GM12873 (cell line): ENCODE measurements around the gene CDKL5.

Experiments used
- CTCF ChIP-seq: IDR thresholded peaks from 2 replicates; pipeline ENCODE4 v1.5.1; 2012; ENCODE audit warnings: low read depth, mild to moderate bottlenecking, moderate library complexity, low read length, control low read depth; ENCODE audit not compliant: insufficient read depth; ENCODE audit errors: missing control alignments

The CDKL5 gene

GRCh38 chrX:18461431-18461830 is 36.0 kb downstream of the CDKL5 start:
- TF ChIP-seq CTCF = no peak

GRCh38 chrX:18464499-18464898 is 39.1 kb downstream of the CDKL5 start:
- TF ChIP-seq CTCF = no peak

DNA sequence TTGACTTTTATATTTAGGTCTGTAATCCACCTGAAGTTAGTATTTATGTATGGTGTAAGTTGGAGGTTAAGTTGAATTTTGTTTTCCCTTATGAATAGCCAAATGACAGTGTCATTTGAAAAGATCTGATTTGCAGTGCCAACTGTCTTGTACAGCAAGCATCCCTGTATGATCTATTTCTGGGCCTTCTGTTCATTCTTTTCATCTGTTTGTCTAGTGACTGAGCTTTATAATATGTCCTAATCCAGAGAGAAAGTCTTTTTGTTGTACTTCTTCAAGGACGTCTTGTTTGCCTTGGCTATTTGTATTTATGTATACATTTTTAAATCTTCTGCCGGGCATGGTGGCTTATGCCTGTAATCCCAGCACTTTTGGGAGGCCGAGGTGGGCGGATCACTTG is 39.6 kb downstream of the CDKL5 start:
- TF ChIP-seq CTCF = no peak

- no peak for TF ChIP-seq CTCF
Measured at GRCh38 chrX:18468599-18468998, 43.2 kb downstream of the CDKL5 start.

DNA sequence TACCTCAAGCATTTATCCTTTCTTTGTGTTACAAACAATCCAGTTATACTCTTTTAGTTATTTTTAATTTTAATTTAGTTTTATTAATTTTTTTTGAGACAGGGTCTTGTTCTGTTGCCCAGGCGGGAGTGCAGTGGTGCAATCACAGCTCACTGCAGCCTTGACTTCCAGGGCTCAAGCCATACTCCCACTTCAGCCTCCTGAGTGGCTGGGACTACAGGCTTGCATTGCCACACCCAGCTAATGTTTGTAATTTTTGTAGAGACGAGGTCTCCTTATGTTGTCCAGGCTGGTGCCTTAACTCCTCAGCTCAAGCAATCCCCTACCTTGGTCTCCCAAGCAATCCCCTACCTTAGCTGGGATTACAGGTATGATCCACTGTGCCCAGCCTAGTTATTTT is 45.9 kb downstream of the CDKL5 start:
- no peak for TF ChIP-seq CTCF

- no peak for TF ChIP-seq CTCF
Measured at GRCh38 chrX:18490806-18491555, 65.6 kb downstream of the CDKL5 start.

DNA sequence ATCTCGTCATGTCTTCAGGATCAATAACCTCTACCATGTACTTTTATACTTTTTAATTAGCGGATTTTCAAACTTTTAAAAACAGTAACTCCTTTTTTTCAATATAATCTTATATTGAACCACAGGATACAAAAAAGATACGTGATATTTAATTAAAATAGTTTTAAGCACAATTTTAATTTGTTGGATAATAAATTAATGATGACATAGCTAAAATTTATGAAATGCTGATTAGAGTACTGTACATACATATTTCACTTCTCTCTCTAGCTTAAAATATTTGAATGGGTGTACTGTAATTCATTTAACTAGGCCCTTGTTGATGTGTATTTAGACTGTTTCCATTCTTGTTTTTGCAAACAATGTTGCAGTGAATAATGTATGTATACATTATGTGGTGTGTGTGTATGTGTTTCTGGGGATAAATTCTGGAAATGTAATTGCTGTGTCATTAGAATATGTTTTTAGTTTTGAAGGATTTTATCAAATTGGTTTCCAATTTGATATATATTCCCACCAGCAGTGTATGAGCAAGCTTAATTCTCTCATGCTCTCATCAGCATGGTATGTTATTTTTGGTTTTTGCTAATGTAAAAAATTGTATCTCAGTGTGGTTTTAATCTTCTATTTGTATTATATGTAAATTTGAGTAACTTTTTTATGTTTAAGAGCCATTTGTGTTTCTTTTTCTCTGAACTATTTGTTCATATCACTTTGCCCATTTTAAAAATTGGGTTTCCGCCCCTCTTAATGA is 66.4 kb downstream of the CDKL5 start:
- TF ChIP-seq CTCF = no peak
